NCI-H1694 (cell line): ENCODE data around the gene GGT5.
"Not testable (repeated sequence)": the region's sequence is repeated elsewhere in the genome, so short reads cannot be mapped to it uniquely, and the experiment has no call there.

Source experiments
- DNase-seq: peaks from one replicate; lab custom pipeline; 2025; lab: John Stamatoyannopoulos, UW

Gene GGT5

DNA sequence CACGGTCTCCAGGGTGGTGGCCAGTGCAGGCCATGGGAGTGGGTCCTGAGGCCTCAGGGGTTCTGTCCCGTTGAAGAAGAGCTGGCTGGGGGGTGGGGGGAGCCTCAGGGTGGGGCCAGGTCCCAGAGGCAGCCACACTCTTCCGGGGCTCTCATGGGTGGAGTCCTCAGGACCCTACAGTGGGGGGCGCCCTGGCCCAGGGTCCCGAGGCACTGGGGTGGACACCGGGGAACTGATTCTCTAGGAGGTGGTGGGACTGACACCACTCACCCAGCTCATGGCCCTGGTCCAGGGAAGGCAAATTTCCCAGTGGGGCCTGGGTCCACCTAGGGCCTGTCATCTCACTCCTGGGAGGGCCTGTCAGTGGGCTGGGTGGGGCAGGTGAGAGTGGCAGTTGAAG is 12.8 kb downstream of the GGT5 start:
- DNase-seq = no peak

DNA sequence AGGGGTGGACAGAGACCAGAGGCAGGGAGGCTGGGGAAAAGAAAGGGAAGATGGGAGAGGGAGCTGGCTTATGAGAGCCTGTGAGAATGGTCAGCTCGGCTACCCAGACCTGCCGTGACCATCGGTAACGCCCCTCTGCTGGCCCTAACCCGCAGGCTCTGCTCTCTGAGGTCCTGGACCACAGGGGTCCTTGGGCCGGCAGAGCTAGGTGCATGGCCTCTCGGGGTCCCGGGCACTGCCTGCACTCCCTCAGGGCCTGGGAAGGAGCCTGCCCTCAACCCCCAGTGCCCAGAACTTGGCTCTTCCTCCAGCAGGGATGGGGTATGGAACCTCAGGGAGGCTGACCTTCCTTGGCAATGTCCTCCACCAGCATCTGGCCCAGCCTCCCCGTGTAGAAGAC is 13.2 kb downstream of the GGT5 start:
- DNase-seq = no peak

DNA sequence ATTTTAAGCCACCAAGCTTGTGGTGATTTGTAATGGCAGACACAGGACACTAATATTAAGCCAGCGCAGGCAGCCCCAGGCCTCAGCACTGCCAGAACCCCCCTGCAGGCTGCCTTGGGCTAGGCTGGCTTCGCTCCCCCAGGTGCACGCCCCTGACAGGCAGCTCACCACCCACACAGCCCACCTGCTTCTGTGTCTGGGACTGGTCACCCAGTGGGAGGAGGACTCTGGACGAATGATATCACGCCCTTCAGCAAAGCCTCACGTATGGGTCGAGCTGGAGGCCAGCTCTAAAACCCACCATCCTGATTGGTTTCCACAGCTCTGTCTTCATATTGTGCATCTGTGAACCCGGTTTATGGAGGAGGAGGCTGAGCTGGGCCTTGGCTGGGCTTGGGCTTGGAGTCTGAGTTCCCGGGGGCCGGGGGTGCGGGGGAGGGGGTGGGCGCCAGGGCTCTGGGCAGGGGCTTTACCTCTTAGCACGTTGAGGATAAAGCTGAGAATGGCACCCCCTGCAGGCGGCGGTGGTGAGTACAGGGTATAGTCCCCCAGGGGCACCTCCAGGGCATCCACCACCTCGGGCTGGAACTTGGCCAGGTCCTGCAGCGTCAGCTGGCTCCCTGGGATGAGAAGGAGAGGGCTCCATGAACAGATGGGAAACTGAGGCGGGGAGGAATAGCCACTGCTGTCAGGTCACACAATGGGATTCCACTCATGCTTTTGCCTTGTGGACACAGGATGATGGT is 13.8 kb downstream of the GGT5 start:
- peak; percentile 23 for DNase-seq

GRCh38 chr22:24225951-24226350 is 18.9 kb downstream of the GGT5 start:
- DNase-seq = no peak

GRCh38 chr22:24225044-24225601 is 19.8 kb downstream of the GGT5 start:
- no peak for DNase-seq

DNA sequence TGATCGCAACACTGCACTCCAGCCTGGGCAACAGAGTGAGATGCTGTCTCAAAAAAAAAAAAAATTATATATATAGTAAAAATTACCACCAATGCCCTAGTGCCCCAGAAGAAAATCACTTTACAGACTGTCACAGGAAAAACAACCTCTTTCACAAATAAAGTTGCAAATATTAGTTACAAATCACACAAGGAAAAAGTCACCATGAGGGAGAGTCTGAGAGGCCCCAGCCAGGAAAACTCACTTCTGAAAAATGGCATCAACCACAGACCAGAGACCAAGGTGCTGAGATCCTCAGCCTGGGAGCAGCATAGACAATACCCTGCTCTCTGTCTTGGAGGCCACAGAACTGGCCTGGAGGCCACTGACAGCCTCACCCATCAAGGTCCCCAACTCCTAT is 20.4 kb downstream of the GGT5 start:
- no peak for DNase-seq

DNA sequence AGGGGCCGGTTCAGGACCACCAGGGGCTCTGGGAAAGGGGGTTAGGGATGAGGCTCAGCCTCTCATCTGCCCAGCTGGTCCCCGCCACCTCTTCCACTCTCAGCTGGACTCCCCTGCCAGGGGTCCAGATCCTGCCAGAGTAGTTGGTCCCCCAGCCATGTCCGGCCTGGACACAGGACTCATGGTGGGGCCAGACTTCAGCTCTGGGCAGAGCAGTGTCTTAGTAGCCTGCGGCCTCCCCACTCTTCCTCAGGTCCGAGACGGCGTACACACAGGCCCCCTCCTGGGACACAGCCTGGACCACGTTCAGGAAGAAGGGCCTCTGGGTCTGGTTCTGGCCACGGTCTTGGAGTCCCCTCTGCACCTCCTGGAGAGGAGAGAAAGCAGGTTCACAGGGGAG is 25.1 kb downstream of the GGT5 start:
- no peak for DNase-seq

GRCh38 chr22:24217384-24217783 is 27.5 kb downstream of the GGT5 start:
- no peak for DNase-seq

- DNase-seq = no peak
Measured at GRCh38 chr22:24216541-24217209, 28.2 kb downstream of the GGT5 start.

DNA sequence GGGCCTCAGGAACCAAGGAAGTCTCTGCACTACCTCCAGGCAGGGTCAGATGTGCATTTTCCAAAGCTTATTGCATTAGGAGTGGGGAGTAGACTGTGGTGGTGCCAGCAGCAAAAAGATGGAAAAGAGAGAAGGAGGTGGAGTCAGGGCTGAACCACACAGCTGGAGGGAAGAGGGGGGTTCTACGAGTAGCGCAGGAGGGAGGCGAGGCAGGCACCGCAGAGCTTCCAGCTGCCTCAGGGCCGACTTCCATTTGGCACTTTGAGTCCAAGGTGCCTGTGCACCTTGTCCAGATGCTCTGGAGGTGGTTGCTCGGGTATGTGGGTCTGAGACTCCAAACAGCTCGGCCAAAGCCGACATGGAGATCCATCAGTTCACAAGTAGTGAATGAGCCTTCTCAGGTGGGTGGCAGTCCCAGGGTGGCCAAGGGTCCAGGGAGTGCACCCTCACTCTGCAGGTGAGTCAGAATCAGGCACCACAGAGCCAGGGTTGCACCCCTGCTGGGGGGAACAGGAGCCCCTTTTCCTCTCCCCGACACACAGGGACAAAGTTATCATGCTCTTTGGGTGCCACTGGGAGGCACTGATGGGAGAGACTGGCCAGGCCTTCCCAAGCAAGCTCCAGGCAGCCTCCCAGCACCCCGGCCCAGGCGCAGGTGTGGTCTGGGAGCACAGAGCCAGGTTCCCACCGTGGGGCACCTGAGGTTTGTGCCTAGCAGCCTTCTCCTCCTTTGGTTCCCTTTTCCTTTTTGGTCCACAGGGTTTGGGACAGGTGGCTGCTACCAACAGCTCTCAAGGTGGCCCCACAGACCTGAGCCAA is 30.2 kb downstream of the GGT5 start:
- DNase-seq = no peak

DNA sequence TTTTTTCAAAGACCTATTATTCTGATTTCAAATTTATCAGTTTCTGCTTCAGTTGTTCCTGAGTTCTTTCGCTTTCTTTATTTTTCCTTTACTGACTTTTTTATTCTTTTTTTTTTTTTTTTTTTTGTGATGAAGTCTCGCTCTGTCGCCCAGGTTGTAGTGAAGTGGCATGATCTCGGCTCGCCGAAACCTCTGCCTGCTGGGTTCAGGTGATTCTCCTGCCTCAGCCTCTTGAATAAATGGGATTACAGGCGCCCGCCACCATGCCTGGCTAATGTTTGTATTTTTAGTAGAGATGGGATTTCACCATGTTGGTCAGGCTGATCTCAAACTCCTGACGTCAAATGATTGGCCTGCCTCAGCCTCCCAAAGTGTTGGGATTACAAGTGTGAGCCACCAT is 31.8 kb downstream of the GGT5 start:
- DNase-seq = not testable (repeated sequence)

- not testable (repeated sequence) for DNase-seq
Measured at GRCh38 chr22:24211716-24212115, 33.2 kb downstream of the GGT5 start.

DNA sequence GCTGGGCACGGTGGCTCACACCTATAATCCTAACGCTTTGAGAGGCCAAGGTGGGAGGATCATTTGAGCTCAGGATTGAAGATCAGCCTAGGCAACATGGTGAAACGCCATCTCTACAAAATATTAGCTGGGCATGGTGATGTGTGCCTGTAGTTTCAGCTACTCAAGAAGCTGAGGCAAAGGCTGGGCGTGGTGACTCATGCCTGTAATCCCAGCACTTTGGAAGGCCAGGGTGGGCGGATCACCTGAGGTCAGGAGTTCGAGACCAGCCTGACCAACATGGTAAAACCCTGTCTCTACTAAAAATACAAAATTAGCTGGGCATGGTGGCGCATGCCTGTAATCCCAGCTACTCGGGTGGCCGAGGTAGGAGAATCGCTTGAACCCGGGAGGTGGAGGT is 34.5 kb downstream of the GGT5 start:
- DNase-seq = not testable (repeated sequence)

DNA sequence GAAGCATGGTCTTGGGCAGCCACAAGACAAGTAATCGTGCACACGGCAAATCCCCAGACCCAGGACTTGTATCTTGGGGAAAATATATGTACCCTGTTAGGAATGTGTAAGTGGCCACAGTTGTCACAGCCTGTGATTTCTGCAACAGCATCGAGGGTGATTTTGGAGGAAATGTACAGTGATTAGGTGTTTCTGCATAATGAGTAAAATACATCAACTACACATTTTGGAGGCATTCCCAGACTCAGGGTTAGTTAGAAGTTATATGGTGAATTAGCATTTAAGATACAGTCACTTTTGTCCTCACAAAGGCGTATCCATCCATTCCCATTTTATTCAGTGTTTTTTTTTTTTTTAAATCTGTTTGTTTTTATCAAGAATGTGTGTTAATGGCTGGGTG is 35.2 kb downstream of the GGT5 start:
- no peak for DNase-seq

DNA sequence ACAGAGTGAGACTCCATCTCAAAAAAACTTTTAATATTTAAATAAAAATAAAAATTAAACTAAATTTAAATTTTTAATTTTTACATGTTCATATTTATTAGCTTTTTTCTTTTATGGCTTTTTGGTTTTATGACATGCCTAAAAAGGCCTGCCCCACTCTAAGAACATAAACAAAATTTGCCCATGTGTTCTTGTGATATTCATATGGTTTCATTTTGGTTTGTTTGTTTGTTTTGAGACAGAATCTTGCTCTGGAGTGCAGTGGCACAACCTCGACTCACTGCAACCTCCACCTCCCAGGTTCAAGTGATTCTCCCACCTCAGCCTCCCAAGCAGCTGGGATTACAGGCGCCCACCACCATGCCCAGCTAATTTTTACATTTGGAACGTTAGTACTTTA is 35.9 kb downstream of the GGT5 start:
- DNase-seq = no peak

- no peak for DNase-seq
Measured at GRCh38 chr22:24208012-24208749, 36.7 kb downstream of the GGT5 start.

GRCh38 chr22:24207264-24208011 is 37.4 kb downstream of the GGT5 start:
- no peak for DNase-seq

DNA sequence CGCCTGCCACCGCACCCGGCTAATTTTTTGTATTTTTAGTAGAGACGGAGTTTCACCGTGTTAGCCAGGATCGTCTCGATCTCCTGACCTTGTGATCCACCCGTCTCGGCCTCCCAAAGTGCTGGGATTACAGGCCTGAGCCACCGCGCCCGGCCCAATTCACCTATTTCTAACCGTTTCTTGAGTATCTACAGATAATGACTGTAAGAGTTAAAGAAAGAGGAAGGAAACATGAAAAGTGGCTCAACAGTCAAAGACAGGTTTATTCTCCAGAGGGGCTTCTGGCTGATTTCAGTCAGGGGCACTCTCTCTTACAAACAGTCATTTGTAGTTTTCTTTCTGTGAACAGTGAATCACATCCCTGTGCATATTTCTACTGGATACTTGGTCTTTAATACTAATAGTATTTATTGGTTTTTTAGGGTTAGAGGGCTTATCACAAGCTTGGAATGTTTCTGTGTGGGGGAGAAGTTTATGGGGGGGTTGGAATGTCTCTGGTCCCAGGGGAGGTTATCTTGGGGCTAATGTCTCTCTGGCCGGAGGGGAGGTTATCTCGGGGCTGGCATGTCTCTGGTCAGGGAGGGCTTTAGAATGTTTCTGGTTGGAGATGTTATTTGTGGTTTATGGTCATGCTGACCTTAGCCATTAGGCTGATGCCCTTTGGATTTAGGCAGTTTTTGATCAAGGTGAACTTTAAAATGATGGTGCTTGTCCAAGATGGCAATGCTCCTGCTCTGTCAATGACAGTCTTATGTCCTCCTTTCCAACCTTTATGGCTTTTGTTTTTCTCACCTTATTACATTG is 38.2 kb downstream of the GGT5 start:
- DNase-seq = not testable (repeated sequence)

- no peak for DNase-seq
Measured at GRCh38 chr22:24205438-24206195, 39.3 kb downstream of the GGT5 start.

DNA sequence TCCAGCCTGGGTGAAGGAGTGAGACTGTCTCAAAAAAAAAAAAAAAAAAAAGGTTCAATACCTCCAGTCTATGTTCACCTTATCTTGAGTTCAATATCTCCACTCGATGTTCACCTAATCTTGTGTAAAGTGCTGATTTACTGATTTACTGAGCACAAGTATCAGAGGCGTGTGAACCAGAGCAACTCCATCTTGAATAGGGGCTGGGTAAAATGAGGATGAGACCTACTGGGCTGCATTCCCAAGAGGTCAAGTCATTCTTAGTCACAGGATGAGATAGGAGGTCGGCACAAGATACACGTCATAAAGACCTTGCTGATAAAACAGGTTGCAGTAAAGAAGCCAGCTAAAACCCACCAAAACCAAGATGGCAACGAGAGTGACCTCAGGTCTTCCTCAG is 41.0 kb downstream of the GGT5 start:
- not testable (repeated sequence) for DNase-seq
